Astrocyte (in vitro differentiated cells and primary cell): ENCODE results near the gene NXPH3.

ENCODE experiments used
- CTCF ChIP-seq: IDR thresholded peaks from 2 replicates; pipeline ENCODE4 v1.5.1; 2011; ENCODE audit warnings: low read depth, mild to moderate bottlenecking, inconsistent platforms, low read length, moderate library complexity; ENCODE audit not compliant: insufficient read depth
- EZH2 ChIP-seq: IDR thresholded peaks from 2 replicates; pipeline ENCODE4 v1.6.1; 2012; ENCODE audit warnings: mild to moderate bottlenecking, low read length, inconsistent platforms; ENCODE audit not compliant: insufficient read depth

DNA sequence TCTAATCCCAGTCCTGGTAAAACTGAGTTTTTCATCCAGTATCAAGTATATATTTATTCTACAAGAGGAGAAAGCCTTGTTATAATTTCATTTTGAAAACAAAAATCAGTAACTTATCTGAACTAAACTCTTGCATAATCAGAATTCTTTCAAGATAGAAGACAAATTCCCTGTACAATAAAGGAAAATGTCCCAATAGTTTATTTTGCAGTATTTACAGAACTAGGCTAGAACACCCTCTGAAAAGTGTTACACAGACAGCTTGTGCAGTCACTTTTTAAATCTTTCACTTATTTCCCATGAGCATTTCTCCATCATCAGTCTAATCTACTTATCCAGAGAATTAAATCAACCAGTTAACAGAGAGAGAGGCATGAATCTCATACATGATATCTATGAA is 53.8 kb downstream of the NXPH3 start:
- no peak for TF ChIP-seq CTCF
- TF ChIP-seq EZH2 = no peak
